ENCODE results near the gene CLDND1.

DNA sequence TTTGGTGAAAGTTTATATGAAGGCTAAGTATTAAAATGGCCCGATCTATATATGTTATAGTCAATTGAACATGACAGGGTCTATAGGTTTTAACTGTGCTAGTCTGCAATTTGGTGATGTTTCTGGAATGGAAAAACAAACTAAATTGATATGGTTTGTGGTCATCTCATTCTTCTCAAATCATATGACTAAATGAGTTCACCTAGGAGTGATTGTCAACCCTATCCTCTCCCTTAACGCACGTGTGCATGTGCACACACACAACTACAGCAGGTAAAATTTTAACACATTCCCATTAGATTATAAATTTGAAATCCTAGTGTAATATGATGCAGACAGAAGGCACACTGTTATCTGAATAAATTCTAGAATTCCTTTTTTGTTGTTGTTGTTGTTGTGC lies 9.0 kb downstream of the CLDND1 start:
- TF ChIP-seq, protein P1, sequence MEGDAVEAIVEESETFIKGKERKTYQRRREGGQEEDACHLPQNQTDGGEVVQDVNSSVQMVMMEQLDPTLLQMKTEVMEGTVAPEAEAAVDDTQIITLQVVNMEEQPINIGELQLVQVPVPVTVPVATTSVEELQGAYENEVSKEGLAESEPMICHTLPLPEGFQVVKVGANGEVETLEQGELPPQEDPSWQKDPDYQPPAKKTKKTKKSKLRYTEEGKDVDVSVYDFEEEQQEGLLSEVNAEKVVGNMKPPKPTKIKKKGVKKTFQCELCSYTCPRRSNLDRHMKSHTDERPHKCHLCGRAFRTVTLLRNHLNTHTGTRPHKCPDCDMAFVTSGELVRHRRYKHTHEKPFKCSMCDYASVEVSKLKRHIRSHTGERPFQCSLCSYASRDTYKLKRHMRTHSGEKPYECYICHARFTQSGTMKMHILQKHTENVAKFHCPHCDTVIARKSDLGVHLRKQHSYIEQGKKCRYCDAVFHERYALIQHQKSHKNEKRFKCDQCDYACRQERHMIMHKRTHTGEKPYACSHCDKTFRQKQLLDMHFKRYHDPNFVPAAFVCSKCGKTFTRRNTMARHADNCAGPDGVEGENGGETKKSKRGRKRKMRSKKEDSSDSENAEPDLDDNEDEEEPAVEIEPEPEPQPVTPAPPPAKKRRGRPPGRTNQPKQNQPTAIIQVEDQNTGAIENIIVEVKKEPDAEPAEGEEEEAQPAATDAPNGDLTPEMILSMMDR (IDR thresholded peaks at IDR 0.05 in 4 of 5, conservative IDR thresholded peaks at IDR 0.05 in 1 of 5): no peak
- TF ChIP-seq POLR2A (IDR thresholded peaks at IDR 0.05): no peak
